Trophoblast cell (in vitro differentiated cells and primary cell): Measurements from ENCODE around the gene PYROXD2. TPM values are rescaled to one million over a fixed set of nuclear protein-coding genes. Genes with fewer than 3 reads are reported as not detected.
A peak's percentile ranks its signal among the peaks of the same experiment; 100 is the strongest.

Experiments used
- DNase-seq, 2 donors: peaks; one replicate each; pipeline ENCODE4 v3.0.0-alpha.2; 2016
- H2AFZ ChIP-seq: 2 replicates; pipeline ENCODE4 v1.6.1; 2013; ENCODE audit warnings: low read length, moderate library complexity, mild to moderate bottlenecking; ENCODE audit not compliant: insufficient read depth, poor library complexity
- H2AK5ac ChIP-seq: 2 replicates; pipeline ENCODE4 v1.6.1; 2013; ENCODE audit warnings: mild to moderate bottlenecking, low read length
- H2BK120ac ChIP-seq: 2 replicates; pipeline ENCODE4 v1.6.1; 2013; ENCODE audit warnings: low read length, mild to moderate bottlenecking, moderate library complexity; ENCODE audit not compliant: insufficient read depth, poor library complexity
- H2BK12ac ChIP-seq: 2 replicates; pipeline ENCODE4 v1.6.1; 2013; ENCODE audit warnings: mild to moderate bottlenecking, low read length, moderate library complexity
- H2BK5ac ChIP-seq: 2 replicates; pipeline ENCODE4 v1.6.1; 2013; ENCODE audit warnings: low read length, low read depth, moderate library complexity, mild to moderate bottlenecking; ENCODE audit not compliant: poor library complexity
- H3K14ac ChIP-seq: 2 replicates; pipeline ENCODE4 v1.6.1; 2013; ENCODE audit warnings: mild to moderate bottlenecking, low read length
- H3K18ac ChIP-seq: 2 replicates; pipeline ENCODE4 v1.6.1; 2013; ENCODE audit warnings: mild to moderate bottlenecking, low read length
- H3K23ac ChIP-seq: 2 replicates; pipeline ENCODE4 v1.6.1; 2013; ENCODE audit warnings: low read length
- H3K27ac ChIP-seq: 2 replicates; pipeline ENCODE4 v1.5.1; 2013; ENCODE audit warnings: low read depth, mild to moderate bottlenecking, inconsistent platforms, low read length, moderate library complexity
- H3K27me3 ChIP-seq: 2 replicates; pipeline ENCODE4 v1.6.1; 2013; ENCODE audit warnings: inconsistent platforms, mild to moderate bottlenecking, low read length, moderate library complexity; ENCODE audit not compliant: insufficient read depth
- H3K36me3 ChIP-seq, 2 experiments: 1 replicate in 1 of 2; 2 replicates in 1 of 2; pipeline ENCODE4 v1.6.1; 2013; ENCODE audit warnings: low read length in 2 of 2, mild to moderate bottlenecking in 2 of 2, moderate library complexity in 1 of 2; ENCODE audit not compliant: insufficient read depth in 2 of 2, control insufficient read depth in 1 of 2
- H3K4ac ChIP-seq: 2 replicates; pipeline ENCODE4 v1.6.1; 2013; ENCODE audit warnings: low read depth, mild to moderate bottlenecking, low read length, moderate library complexity
- H3K4me1 ChIP-seq, 2 experiments: 1 replicate in 1 of 2; 2 replicates in 1 of 2; pipeline ENCODE4 v1.6.1; 2013; ENCODE audit warnings: low read length in 2 of 2, mild to moderate bottlenecking in 2 of 2, moderate library complexity in 1 of 2; ENCODE audit not compliant: insufficient read depth in 2 of 2, control insufficient read depth in 1 of 2
- H3K4me2 ChIP-seq: 2 replicates; pipeline ENCODE4 v1.6.1; 2013; ENCODE audit warnings: inconsistent platforms, mild to moderate bottlenecking, low read length, moderate library complexity
- H3K4me3 ChIP-seq: 2 replicates; pipeline ENCODE4 v1.5.1; 2013; ENCODE audit warnings: mild to moderate bottlenecking, low read depth, low read length, inconsistent platforms
- H3K79me1 ChIP-seq: one replicate; pipeline ENCODE4 v1.6.1; 2013; ENCODE audit warnings: low read length
- H3K79me2 ChIP-seq: 2 replicates; pipeline ENCODE4 v1.6.1; 2013; ENCODE audit warnings: low read length, mild to moderate bottlenecking; ENCODE audit not compliant: control insufficient read depth, insufficient read depth, poor library complexity
- H3K9ac ChIP-seq: 2 replicates; pipeline ENCODE4 v1.6.1; 2013; ENCODE audit warnings: mild to moderate bottlenecking, low read length
- H3K9me3 ChIP-seq: 2 replicates; pipeline ENCODE4 v1.6.1; 2013; ENCODE audit warnings: low read depth, mild to moderate bottlenecking, control low read depth, inconsistent platforms, low read length; ENCODE audit not compliant: insufficient read depth
- H4K12ac ChIP-seq: 2 replicates; pipeline ENCODE4 v1.6.1; 2013; ENCODE audit warnings: low read depth, mild to moderate bottlenecking, low read length, moderate library complexity
- H4K8ac ChIP-seq: 2 replicates; pipeline ENCODE4 v1.6.1; 2013; ENCODE audit warnings: low read depth, mild to moderate bottlenecking, low read length, moderate library complexity
- H4K91ac ChIP-seq: one replicate; pipeline ENCODE4 v1.6.1; 2013; ENCODE audit warnings: low read depth, mild to moderate bottlenecking, low read length, moderate library complexity
- WGBS: extraction: QIAGEN DNeasy Blood & Tissue Kit; methylation state at CpG from one replicate; pipeline ENCODE4 v1.1.7; 2013; ENCODE audit warnings: missing lambda C conversion rate; ENCODE audit not compliant: insufficient read length, insufficient coverage; ENCODE audit errors: extremely low coverage; 5-methylcytosine and 5-hydroxymethylcytosine counted together
- polyA plus RNA-seq: library from polyadenylated mRNA; stranded (reverse); fragments of 200-250 nt; gene quantifications from 2 replicates; pipeline ENCODE4 v1.2.3, GENCODE V29; 2013

The PYROXD2 gene
- polyA plus RNA-seq, result 1.3 and 1.5 TPM in 2 replicates

DNA sequence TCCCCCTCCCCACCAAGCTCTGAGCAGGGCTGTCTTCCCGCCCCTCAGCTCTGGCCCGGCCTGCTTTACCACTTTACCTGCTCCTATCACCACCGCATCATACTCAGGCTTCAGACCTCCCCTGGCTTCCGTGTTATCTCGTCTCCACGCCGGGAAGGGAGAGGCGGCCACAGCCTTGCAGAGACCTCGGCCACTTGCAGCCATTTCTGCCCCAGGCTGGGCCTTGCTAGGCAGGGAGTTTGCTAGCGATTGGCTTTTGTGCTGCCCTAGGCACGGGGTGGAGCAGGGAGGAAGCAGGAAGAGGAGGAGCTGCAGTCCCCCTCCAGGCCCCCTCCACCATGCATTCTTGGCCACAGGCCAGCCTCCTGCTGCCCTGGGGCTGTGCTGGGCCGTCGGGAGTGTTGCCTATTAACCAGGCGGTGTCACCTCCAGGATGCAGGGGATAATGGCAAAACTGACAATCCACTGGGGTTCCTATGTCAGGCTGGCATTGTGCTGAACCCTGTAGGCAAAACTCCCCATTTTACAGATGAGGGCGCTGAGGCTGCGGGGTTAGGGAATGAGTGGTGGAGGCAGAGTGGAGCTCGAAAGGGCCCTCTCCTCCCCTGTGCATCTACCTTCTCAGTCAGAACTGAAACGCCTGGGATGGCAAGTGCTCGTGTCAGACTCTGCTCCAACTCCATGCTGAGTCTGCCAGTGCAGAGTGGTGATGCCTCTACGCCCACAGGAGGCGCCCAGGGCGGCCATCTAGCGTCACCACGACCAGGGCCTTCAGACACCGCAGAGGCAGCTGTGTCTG is at the start of gene PYROXD2:
PYROXD2 (minus strand) TSS at position 251 of the 799 bp plus-strand sequence; CDS start at position 204, 47 bp downstream.
- no CpG with 5 or more reads among the region's 25 CpGs for WGBS
- Histone ChIP-seq H3K4ac (peak within 1 kb of the TSS; percentile 9), H3K14ac (peak within 1 kb of the TSS; percentile 79), H3K4me3 (peak within 1 kb of the TSS; percentile 59), H3K36me3 (peaks cover 5 to 10% of the 10 kb centered on the region in 2 experiments), H3K23ac (no peak within 1 kb of the TSS), H3K27me3 (no peaks in the 10 kb centered on the region), H2BK120ac (peak within 1 kb of the TSS; percentile 89), H2AFZ (peak within 1 kb of the TSS; percentile 82), H2BK5ac (peak within 1 kb of the TSS; percentile 88), H3K4me2 (peak within 1 kb of the TSS; percentile 52), H4K8ac (peak within 1 kb of the TSS; percentile 90), H4K91ac (peak within 1 kb of the TSS; percentile 81), H3K18ac (peak within 1 kb of the TSS; percentile 65), H3K9ac (no peak within 1 kb of the TSS), H3K9me3 (no peaks in the 10 kb centered on the region), H2BK12ac (peak within 1 kb of the TSS; percentile 12), H4K12ac (peak within 1 kb of the TSS; percentile 41), H3K79me1 (peaks cover 11% of the 10 kb centered on the region), H2AK5ac (no peak within 1 kb of the TSS), H3K79me2 (peaks cover 2% of the 10 kb centered on the region), H3K27ac (peak within 1 kb of the TSS; percentile 72), H3K4me1 (peaks cover 22 to 24% of the 10 kb centered on the region in 2 experiments)
- DNase-seq, result peak; percentile 74 to 80

DNA sequence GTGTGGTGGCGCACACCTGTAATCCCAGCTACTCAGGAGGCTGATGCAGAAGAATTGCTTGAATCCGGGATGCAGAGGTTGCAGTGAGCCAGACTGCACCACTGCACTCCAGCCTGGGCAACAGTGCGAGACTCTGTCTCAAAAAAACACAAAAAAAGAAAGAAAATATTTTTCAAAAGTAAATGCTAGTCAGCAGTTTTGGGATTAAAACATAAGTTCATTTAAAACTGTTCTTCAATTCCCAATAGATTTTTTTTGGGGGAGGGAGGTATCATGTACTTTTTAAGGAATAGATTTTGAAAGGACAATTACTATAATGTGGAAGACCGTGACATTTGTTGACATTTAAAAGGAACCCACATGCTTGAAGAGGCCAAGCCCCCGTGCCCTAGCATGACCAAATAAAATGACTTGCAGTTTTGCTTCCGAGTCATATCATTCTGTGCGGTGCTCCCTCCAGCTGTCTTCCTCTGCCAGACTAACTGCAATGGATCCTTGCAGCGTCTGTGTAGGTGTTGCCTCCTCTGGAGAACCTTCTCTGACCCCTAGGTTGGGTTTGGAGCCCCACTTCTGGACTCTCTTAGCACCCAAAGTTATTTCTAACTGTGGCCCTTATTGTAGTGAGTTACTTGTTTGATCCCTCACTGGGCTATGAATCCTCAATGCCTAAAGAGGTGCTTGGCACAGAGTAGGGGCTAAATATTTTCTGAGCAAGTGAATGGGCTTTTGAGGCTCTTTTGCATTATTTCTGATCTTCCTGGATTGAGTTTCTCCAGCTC is 49.2 kb upstream of the PYROXD2 start:
- Histone ChIP-seq H3K23ac (no peak overlapping the region), H3K27me3 (no peaks in the 10 kb centered on the region), H3K4me1 (peaks cover 7% of the 10 kb centered on the region in 2 experiments), H2BK120ac (no peak overlapping the region), H3K4ac (no peak overlapping the region), H3K4me3 (no peak overlapping the region), H3K18ac (no peak overlapping the region), H3K79me2 (no peaks in the 10 kb centered on the region), H4K91ac (no peak overlapping the region), H3K36me3 (no peaks in the 10 kb centered on the region), H2BK5ac (no peak overlapping the region), H2AK5ac (no peak overlapping the region), H3K9ac (no peak overlapping the region), H4K12ac (no peak overlapping the region), H2AFZ (no peak overlapping the region), H3K27ac (no peak overlapping the region), H4K8ac (no peak overlapping the region), H2BK12ac (no peak overlapping the region), H3K79me1 (peaks cover 3% of the 10 kb centered on the region), H3K9me3 (no peaks in the 10 kb centered on the region), H3K14ac (no peak overlapping the region), H3K4me2 (no peak overlapping the region)
- no CpG with 5 or more reads among the region's 8 CpGs for WGBS
- DNase-seq, result no peak

DNA sequence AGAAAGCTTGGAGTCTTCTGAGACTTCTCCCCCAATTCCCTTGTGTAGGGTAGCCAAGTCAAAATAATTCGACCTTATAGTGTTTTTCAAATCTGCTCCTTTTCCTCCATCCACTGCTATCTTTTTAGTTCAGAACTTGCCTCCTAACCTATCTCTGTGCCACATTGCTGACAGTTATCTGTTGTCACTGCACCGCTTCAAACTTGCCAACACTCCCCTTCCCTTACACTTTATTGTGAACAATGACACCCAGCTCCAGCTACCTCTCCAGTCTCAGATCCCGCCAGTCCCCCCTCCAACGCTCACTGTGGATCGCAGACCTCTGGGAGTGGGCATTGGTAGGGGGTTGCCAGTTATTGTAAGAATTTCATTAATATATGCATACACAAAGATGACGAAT is 48.0 kb upstream of the PYROXD2 start:
- H4K8ac ChIP-seq, result no peak overlapping the region
- no peak overlapping the region for H3K23ac ChIP-seq
- H3K79me2 ChIP-seq, result no peaks in the 10 kb centered on the region
- no peak overlapping the region for H3K4me2 ChIP-seq
- H3K4ac ChIP-seq, result no peak overlapping the region
- H3K4me3 ChIP-seq, result no peak overlapping the region
- no peak overlapping the region for H3K18ac ChIP-seq
- no peak for DNase-seq
- H3K79me1 ChIP-seq, result peaks cover 3% of the 10 kb centered on the region
- H3K36me3 ChIP-seq, result no peaks in the 10 kb centered on the region
- H3K4me1 ChIP-seq, result peaks cover 7% of the 10 kb centered on the region in 2 experiments
- H3K27ac ChIP-seq, result no peak overlapping the region
- no peak overlapping the region for H4K91ac ChIP-seq
- no peak overlapping the region for H2BK120ac ChIP-seq
- no peak overlapping the region for H3K14ac ChIP-seq
- H2AK5ac ChIP-seq, result no peak overlapping the region
- no peak overlapping the region for H2AFZ ChIP-seq
- no peak overlapping the region for H4K12ac ChIP-seq
- H2BK12ac ChIP-seq, result no peak overlapping the region
- no peak overlapping the region for H2BK5ac ChIP-seq
- H3K9ac ChIP-seq, result no peak overlapping the region
- no CpG with 5 or more reads among the region's 6 CpGs for WGBS
- H3K9me3 ChIP-seq, result no peaks in the 10 kb centered on the region
- no peaks in the 10 kb centered on the region for H3K27me3 ChIP-seq

DNA sequence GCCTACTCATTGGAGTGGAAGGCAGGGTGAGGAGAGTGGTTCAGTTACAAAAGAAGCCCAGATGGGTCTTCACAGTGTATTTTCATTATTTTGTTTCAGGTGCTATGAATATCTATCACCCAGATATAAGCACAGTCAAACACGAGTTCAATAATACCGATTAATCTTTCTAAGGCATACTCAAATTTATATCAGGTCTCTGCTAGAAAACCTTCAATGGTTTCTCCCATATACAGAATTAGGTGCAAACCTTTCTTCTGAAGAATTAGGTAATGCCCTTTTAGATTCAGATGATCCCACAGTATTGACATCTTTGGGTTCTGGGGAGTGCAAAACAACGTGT is 46.5 kb upstream of the PYROXD2 start:
- no CpG with 5 or more reads among the region's 3 CpGs for WGBS
- no peak for DNase-seq
- no peak overlapping the region for H4K12ac ChIP-seq

More for the DNA sequence above, 46.5 kb upstream of the PYROXD2 start:
- Histone ChIP-seq H3K9me3 (no peaks in the 10 kb centered on the region), H2AFZ (no peak overlapping the region), H2BK12ac (no peak overlapping the region), H3K27me3 (no peaks in the 10 kb centered on the region), H3K14ac (peak overlapping the region; percentile 13), H3K4ac (no peak overlapping the region), H3K4me2 (no peak overlapping the region), H3K9ac (no peak overlapping the region), H3K4me1 (peaks cover 4 to 11% of the 10 kb centered on the region in 2 experiments), H2BK5ac (peak overlapping the region; percentile 12), H3K18ac (peak overlapping the region; percentile 25), H3K79me2 (no peaks in the 10 kb centered on the region), H3K23ac (no peak overlapping the region), H3K79me1 (peaks cover 3% of the 10 kb centered on the region), H3K36me3 (no peaks in the 10 kb centered on the region), H3K27ac (no peak overlapping the region), H3K4me3 (no peak overlapping the region), H4K8ac (no peak overlapping the region), H4K91ac (peak overlapping the region; percentile 32), H2BK120ac (peak overlapping the region; percentile 30), H2AK5ac (peak overlapping the region; percentile 70)
